GM23338 (cell line): ENCODE data around the gene ME3.

ENCODE experiments used
- EZH2 ChIP-seq: fragments of 200-600 bp; sonication (generic); IDR thresholded peaks from one replicate; pipeline ENCODE4 v1.8.0; 2017; ENCODE audit warnings: antibody characterized with exemption, mild to moderate bottlenecking, low read depth; ENCODE audit not compliant: unreplicated experiment
- POLR2AphosphoS5 ChIP-seq: IDR thresholded peaks from 2 replicates; pipeline ENCODE4 v1.6.1; 2016; ENCODE audit warnings: antibody characterized with exemption, low read depth
- TF ChIP-seq, protein P1 (sequence below), 2 experiments: fragments of 200-600 bp in 1 of 2; sonication (generic) in 1 of 2; conservative IDR thresholded peaks; 2 replicates each; pipeline versions ENCODE4 v1.5.1 to v1.6.1; 2016 to 2017; ENCODE audit warnings: antibody characterized with exemption in 2 of 2, low read depth in 2 of 2, mild to moderate bottlenecking in 2 of 2, moderate library complexity in 1 of 2
- TF ChIP-seq, protein P2 (sequence below): IDR thresholded peaks from one replicate; pipeline ENCODE4 v1.6.1; 2018; ENCODE audit warnings: antibody characterized with exemption; ENCODE audit not compliant: unreplicated experiment

- TF ChIP-seq, protein P1, sequence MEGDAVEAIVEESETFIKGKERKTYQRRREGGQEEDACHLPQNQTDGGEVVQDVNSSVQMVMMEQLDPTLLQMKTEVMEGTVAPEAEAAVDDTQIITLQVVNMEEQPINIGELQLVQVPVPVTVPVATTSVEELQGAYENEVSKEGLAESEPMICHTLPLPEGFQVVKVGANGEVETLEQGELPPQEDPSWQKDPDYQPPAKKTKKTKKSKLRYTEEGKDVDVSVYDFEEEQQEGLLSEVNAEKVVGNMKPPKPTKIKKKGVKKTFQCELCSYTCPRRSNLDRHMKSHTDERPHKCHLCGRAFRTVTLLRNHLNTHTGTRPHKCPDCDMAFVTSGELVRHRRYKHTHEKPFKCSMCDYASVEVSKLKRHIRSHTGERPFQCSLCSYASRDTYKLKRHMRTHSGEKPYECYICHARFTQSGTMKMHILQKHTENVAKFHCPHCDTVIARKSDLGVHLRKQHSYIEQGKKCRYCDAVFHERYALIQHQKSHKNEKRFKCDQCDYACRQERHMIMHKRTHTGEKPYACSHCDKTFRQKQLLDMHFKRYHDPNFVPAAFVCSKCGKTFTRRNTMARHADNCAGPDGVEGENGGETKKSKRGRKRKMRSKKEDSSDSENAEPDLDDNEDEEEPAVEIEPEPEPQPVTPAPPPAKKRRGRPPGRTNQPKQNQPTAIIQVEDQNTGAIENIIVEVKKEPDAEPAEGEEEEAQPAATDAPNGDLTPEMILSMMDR (conservative IDR thresholded peaks at IDR 0.05; ENCODE audit: low read depth in 2 of 2): no peak
- TF ChIP-seq POLR2AphosphoS5 (no peak), EZH2 (no peak)
- TF ChIP-seq, protein P2, sequence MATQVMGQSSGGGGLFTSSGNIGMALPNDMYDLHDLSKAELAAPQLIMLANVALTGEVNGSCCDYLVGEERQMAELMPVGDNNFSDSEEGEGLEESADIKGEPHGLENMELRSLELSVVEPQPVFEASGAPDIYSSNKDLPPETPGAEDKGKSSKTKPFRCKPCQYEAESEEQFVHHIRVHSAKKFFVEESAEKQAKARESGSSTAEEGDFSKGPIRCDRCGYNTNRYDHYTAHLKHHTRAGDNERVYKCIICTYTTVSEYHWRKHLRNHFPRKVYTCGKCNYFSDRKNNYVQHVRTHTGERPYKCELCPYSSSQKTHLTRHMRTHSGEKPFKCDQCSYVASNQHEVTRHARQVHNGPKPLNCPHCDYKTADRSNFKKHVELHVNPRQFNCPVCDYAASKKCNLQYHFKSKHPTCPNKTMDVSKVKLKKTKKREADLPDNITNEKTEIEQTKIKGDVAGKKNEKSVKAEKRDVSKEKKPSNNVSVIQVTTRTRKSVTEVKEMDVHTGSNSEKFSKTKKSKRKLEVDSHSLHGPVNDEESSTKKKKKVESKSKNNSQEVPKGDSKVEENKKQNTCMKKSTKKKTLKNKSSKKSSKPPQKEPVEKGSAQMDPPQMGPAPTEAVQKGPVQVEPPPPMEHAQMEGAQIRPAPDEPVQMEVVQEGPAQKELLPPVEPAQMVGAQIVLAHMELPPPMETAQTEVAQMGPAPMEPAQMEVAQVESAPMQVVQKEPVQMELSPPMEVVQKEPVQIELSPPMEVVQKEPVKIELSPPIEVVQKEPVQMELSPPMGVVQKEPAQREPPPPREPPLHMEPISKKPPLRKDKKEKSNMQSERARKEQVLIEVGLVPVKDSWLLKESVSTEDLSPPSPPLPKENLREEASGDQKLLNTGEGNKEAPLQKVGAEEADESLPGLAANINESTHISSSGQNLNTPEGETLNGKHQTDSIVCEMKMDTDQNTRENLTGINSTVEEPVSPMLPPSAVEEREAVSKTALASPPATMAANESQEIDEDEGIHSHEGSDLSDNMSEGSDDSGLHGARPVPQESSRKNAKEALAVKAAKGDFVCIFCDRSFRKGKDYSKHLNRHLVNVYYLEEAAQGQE: no peak
Observed at GRCh38 chr11:86663291-86663690, 9.1 kb downstream of the ME3 start.
